ENCODE measurements around the gene ACADVL.

ACADVL gene

GRCh38 chr17:7191571-7192270, 28.0 kb upstream of the ACADVL start:
- Histone ChIP-seq H3K36me3 (replicated peaks in 1 of 2; ENCODE audit: control insufficient read depth in 2 of 2, insufficient read depth in 2 of 2, low read length in 2 of 2) (peaks cover 52 to 85% of the 10 kb centered on the region in 2 donors), H2BK15ac (ENCODE audit: low read length) (no peak overlapping the region), H3K27ac (replicated peaks; ENCODE audit: low read length) (peak overlapping the region; percentile 12), H3K4me3 (ENCODE audit: low read length in 2 of 2) (no peak overlapping the region), H4K91ac (ENCODE audit: low read depth, low read length, poor library complexity) (no peak overlapping the region), H3K18ac (ENCODE audit: low read length) (peak overlapping the region; percentile 71), H3K9me3 (replicated peaks in 1 of 2; ENCODE audit: control insufficient read depth in 2 of 2, insufficient read depth in 1 of 2, low read depth in 1 of 2, low read length in 2 of 2) (no peaks in the 10 kb centered on the region), H3K4me2 (ENCODE audit: insufficient read depth, low read length, poor library complexity, severe bottlenecking) (no peak overlapping the region), H3K14ac (ENCODE audit: low read length) (no peak overlapping the region), H3K79me1 (ENCODE audit: low read depth, low read length) (peaks cover 3% of the 10 kb centered on the region), H2AFZ (ENCODE audit: low read length) (no peak overlapping the region), H3K4ac (ENCODE audit: low read length) (no peak overlapping the region), H3K9ac (ENCODE audit: low read depth, low read length, poor library complexity) (no peak overlapping the region), H2BK12ac (ENCODE audit: low read length) (no peak overlapping the region), H2AK5ac (ENCODE audit: low read depth, low read length) (peak overlapping the region; percentile 81), H2BK120ac (ENCODE audit: low read depth, low read length) (no peak overlapping the region), H3K4me1 (ENCODE audit: control insufficient read depth in 2 of 2, insufficient read depth in 1 of 2, low read depth in 1 of 2, low read length in 2 of 2) (peaks cover 0 to 5% of the 10 kb centered on the region in 2 donors), H3K27me3 (ENCODE audit: control insufficient read depth in 3 of 3, insufficient read depth in 3 of 3, low read depth in 1 of 3, low read length in 3 of 3) (no peaks in the 10 kb centered on the region), H4K8ac (ENCODE audit: low read depth, low read length) (no peak overlapping the region), H2BK5ac (ENCODE audit: low read length) (no peak overlapping the region), H3K23ac (ENCODE audit: low read depth, low read length, poor library complexity) (no peak overlapping the region)
- WGBS, 2 donors (ENCODE audit: extremely low coverage in 2 of 2, insufficient read length in 2 of 2, insufficient replicate concordance in 1 of 2), result no CpG with 5 or more reads among the region's 26 CpGs
- peak; percentile 73 for DNase-seq (ENCODE audit: low spot score)

- H2BK12ac ChIP-seq (ENCODE audit: low read length), result no peak overlapping the region
- no CpG with 5 or more reads among the region's 12 CpGs for WGBS, 2 donors (ENCODE audit: extremely low coverage in 2 of 2, insufficient read length in 2 of 2, insufficient replicate concordance in 1 of 2)
Measured at GRCh38 chr17:7192271-7192937, 27.3 kb upstream of the ACADVL start.

GRCh38 chr17:7195971-7196370, 23.8 kb upstream of the ACADVL start:
- Histone ChIP-seq H3K4me2 (ENCODE audit: insufficient read depth, low read length, poor library complexity, severe bottlenecking) (no peak overlapping the region), H3K36me3 (replicated peaks in 1 of 2; ENCODE audit: control insufficient read depth in 2 of 2, insufficient read depth in 2 of 2, low read length in 2 of 2) (peaks cover 53 to 85% of the 10 kb centered on the region in 2 donors), H4K8ac (ENCODE audit: low read depth, low read length) (no peak overlapping the region), H3K79me1 (ENCODE audit: low read depth, low read length) (peaks cover 3% of the 10 kb centered on the region), H2BK120ac (ENCODE audit: low read depth, low read length) (no peak overlapping the region), H3K14ac (ENCODE audit: low read length) (no peak overlapping the region), H3K4me1 (ENCODE audit: control insufficient read depth in 2 of 2, insufficient read depth in 1 of 2, low read depth in 1 of 2, low read length in 2 of 2) (peaks cover 0 to 3% of the 10 kb centered on the region in 2 donors), H2BK12ac (ENCODE audit: low read length) (no peak overlapping the region), H2AK5ac (ENCODE audit: low read depth, low read length) (no peak overlapping the region), H3K18ac (ENCODE audit: low read length) (no peak overlapping the region), H2BK5ac (ENCODE audit: low read length) (no peak overlapping the region), H3K27me3 (ENCODE audit: control insufficient read depth in 3 of 3, insufficient read depth in 3 of 3, low read depth in 1 of 3, low read length in 3 of 3) (no peaks in the 10 kb centered on the region), H4K91ac (ENCODE audit: low read depth, low read length, poor library complexity) (no peak overlapping the region), H2AFZ (ENCODE audit: low read length) (no peak overlapping the region), H3K23ac (ENCODE audit: low read depth, low read length, poor library complexity) (no peak overlapping the region), H3K9me3 (replicated peaks in 1 of 2; ENCODE audit: control insufficient read depth in 2 of 2, insufficient read depth in 1 of 2, low read depth in 1 of 2, low read length in 2 of 2) (no peaks in the 10 kb centered on the region), H3K27ac (replicated peaks; ENCODE audit: low read length) (no peak overlapping the region), H3K4me3 (ENCODE audit: low read length in 2 of 2) (no peak overlapping the region), H2BK15ac (ENCODE audit: low read length) (no peak overlapping the region), H3K4ac (ENCODE audit: low read length) (no peak overlapping the region), H3K9ac (ENCODE audit: low read depth, low read length, poor library complexity) (no peak overlapping the region)
- no CpG with 5 or more reads among the region's 12 CpGs for WGBS, 2 donors (ENCODE audit: extremely low coverage in 2 of 2, insufficient read length in 2 of 2, insufficient replicate concordance in 1 of 2)
- no peak for DNase-seq (ENCODE audit: low spot score)

More at GRCh38 chr17:7192271-7192937, 27.3 kb upstream of the ACADVL start:
- Histone ChIP-seq H3K36me3 (replicated peaks in 1 of 2; ENCODE audit: control insufficient read depth in 2 of 2, insufficient read depth in 2 of 2, low read length in 2 of 2) (peaks cover 55 to 92% of the 10 kb centered on the region in 2 donors), H2BK15ac (ENCODE audit: low read length) (no peak overlapping the region), H3K79me1 (ENCODE audit: low read depth, low read length) (peaks cover 3% of the 10 kb centered on the region), H3K27me3 (ENCODE audit: control insufficient read depth in 3 of 3, insufficient read depth in 3 of 3, low read depth in 1 of 3, low read length in 3 of 3) (no peaks in the 10 kb centered on the region), H3K4ac (ENCODE audit: low read length) (no peak overlapping the region), H2AK5ac (ENCODE audit: low read depth, low read length) (no peak overlapping the region), H3K27ac (replicated peaks; ENCODE audit: low read length) (peak overlapping the region; percentile 12), H4K91ac (ENCODE audit: low read depth, low read length, poor library complexity) (no peak overlapping the region), H3K23ac (ENCODE audit: low read depth, low read length, poor library complexity) (no peak overlapping the region), H2BK120ac (ENCODE audit: low read depth, low read length) (no peak overlapping the region), H2AFZ (ENCODE audit: low read length) (no peak overlapping the region), H3K14ac (ENCODE audit: low read length) (no peak overlapping the region), H4K8ac (ENCODE audit: low read depth, low read length) (no peak overlapping the region), H3K4me3 (ENCODE audit: low read length in 2 of 2) (no peak overlapping the region), H3K9ac (ENCODE audit: low read depth, low read length, poor library complexity) (no peak overlapping the region), H2BK5ac (ENCODE audit: low read length) (no peak overlapping the region), H3K9me3 (replicated peaks in 1 of 2; ENCODE audit: control insufficient read depth in 2 of 2, insufficient read depth in 1 of 2, low read depth in 1 of 2, low read length in 2 of 2) (no peaks in the 10 kb centered on the region), H3K18ac (ENCODE audit: low read length) (no peak overlapping the region), H3K4me2 (ENCODE audit: insufficient read depth, low read length, poor library complexity, severe bottlenecking) (no peak overlapping the region), H3K4me1 (ENCODE audit: control insufficient read depth in 2 of 2, insufficient read depth in 1 of 2, low read depth in 1 of 2, low read length in 2 of 2) (peaks cover 0 to 5% of the 10 kb centered on the region in 2 donors)
- no peak for DNase-seq (ENCODE audit: low spot score)

- Histone ChIP-seq H3K9ac (ENCODE audit: low read depth, low read length, poor library complexity) (no peak overlapping the region), H4K8ac (ENCODE audit: low read depth, low read length) (no peak overlapping the region), H2BK120ac (ENCODE audit: low read depth, low read length) (no peak overlapping the region), H2BK15ac (ENCODE audit: low read length) (no peak overlapping the region), H3K4ac (ENCODE audit: low read length) (no peak overlapping the region), H4K91ac (ENCODE audit: low read depth, low read length, poor library complexity) (no peak overlapping the region), H2BK12ac (ENCODE audit: low read length) (no peak overlapping the region), H3K4me2 (ENCODE audit: insufficient read depth, low read length, poor library complexity, severe bottlenecking) (no peak overlapping the region), H3K9me3 (replicated peaks in 1 of 2; ENCODE audit: control insufficient read depth in 2 of 2, insufficient read depth in 1 of 2, low read depth in 1 of 2, low read length in 2 of 2) (no peaks in the 10 kb centered on the region), H3K23ac (ENCODE audit: low read depth, low read length, poor library complexity) (no peak overlapping the region), H3K27ac (replicated peaks; ENCODE audit: low read length) (no peak overlapping the region), H3K27me3 (ENCODE audit: control insufficient read depth in 3 of 3, insufficient read depth in 3 of 3, low read depth in 1 of 3, low read length in 3 of 3) (no peaks in the 10 kb centered on the region), H2AK5ac (ENCODE audit: low read depth, low read length) (no peak overlapping the region), H3K14ac (ENCODE audit: low read length) (no peak overlapping the region), H3K79me1 (ENCODE audit: low read depth, low read length) (peaks cover 3% of the 10 kb centered on the region), H3K4me3 (ENCODE audit: low read length in 2 of 2) (no peak overlapping the region), H2AFZ (ENCODE audit: low read length) (no peak overlapping the region), H3K36me3 (replicated peaks in 1 of 2; ENCODE audit: control insufficient read depth in 2 of 2, insufficient read depth in 2 of 2, low read length in 2 of 2) (peaks cover 50 to 85% of the 10 kb centered on the region in 2 donors), H2BK5ac (ENCODE audit: low read length) (no peak overlapping the region), H3K18ac (ENCODE audit: low read length) (no peak overlapping the region), H3K4me1 (ENCODE audit: control insufficient read depth in 2 of 2, insufficient read depth in 1 of 2, low read depth in 1 of 2, low read length in 2 of 2) (no peaks in the 10 kb centered on the region)
- DNase-seq (ENCODE audit: low spot score), result no peak
- WGBS, 2 donors (ENCODE audit: extremely low coverage in 2 of 2, insufficient read length in 2 of 2, insufficient replicate concordance in 1 of 2), result no CpG with 5 or more reads among the region's 22 CpGs
Measured at GRCh38 chr17:7196651-7197401, 22.9 kb upstream of the ACADVL start.

Data from neuronal stem cell (in vitro differentiated cells).